ENCODE data around the gene PCDHGA9. TPM values are rescaled to one million over a fixed set of nuclear protein-coding genes. Genes with fewer than 3 reads are reported as not detected.

The PCDHGA9 gene
- total RNA-seq, 1 donor from 2014 or later, result 0.85 TPM

GRCh38 chr5:141430332-141431113, 27.9 kb downstream of the PCDHGA9 start, which contains the start of gene PCDHGA12:
PCDHGA12 (plus strand) TSS chr5:141430507; CDS start chr5:141430760, 253 bp downstream.

Other genes with a start within 250 kb of the PCDHGA9 start
- under 0.01 TPM in 1 of 2 replicates, not detected in the other for gene PCDHB7, start 230.1 kb upstream of the PCDHGA9 start, total RNA-seq
- under 0.01 TPM in 2 replicates for gene PCDHB8, start 225.0 kb upstream of the PCDHGA9 start, total RNA-seq
- under 0.01 TPM in 1 of 2 replicates, not detected in the other for gene PCDHB16, start 220.4 kb upstream of the PCDHGA9 start, total RNA-seq
- gene PCDHB9, start 215.6 kb upstream of the PCDHGA9 start, total RNA-seq, result under 0.01 TPM in 1 of 2 replicates, not detected in the other
- under 0.01 and 0.21 TPM in 2 replicates for gene PCDHB10, start 210.4 kb upstream of the PCDHGA9 start, total RNA-seq
- gene PCDHB11, start 203.2 kb upstream of the PCDHGA9 start, total RNA-seq, result 0.24 and 0.43 TPM in 2 replicates
- gene PCDHB12, start 194.1 kb upstream of the PCDHGA9 start, total RNA-seq, result under 0.01 TPM in 1 of 2 replicates, not detected in the other
- 0.24 TPM in 1 of 2 replicates, not detected in the other for gene PCDHB13, start 188.9 kb upstream of the PCDHGA9 start, total RNA-seq
- 0.24 and 0.43 TPM in 2 replicates for gene PCDHB14, start 179.4 kb upstream of the PCDHGA9 start, total RNA-seq
- 0.21 and 0.24 TPM in 2 replicates for gene PCDHB15, start 157.4 kb upstream of the PCDHGA9 start, total RNA-seq
- not detected in 2 replicates for gene SLC25A2, start 98.7 kb upstream of the PCDHGA9 start, total RNA-seq
- 30.1 and 32.8 TPM in 2 replicates for gene TAF7, start 82.0 kb upstream of the PCDHGA9 start, total RNA-seq
- gene PCDHGA1, start 72.3 kb upstream of the PCDHGA9 start, total RNA-seq, result under 0.01 TPM in 1 of 2 replicates, not detected in the other
- gene PCDHGA2, start 64.0 kb upstream of the PCDHGA9 start, total RNA-seq, result 0.21 and 0.48 TPM in 2 replicates
- under 0.01 and 0.21 TPM in 2 replicates for gene PCDHGA3, start 58.9 kb upstream of the PCDHGA9 start, total RNA-seq
- gene PCDHGB1, start 52.7 kb upstream of the PCDHGA9 start, total RNA-seq, result 0.21 and 0.24 TPM in 2 replicates
- 0.24 TPM in 1 of 2 replicates, not detected in the other for gene PCDHGA4, start 47.8 kb upstream of the PCDHGA9 start, total RNA-seq
- gene PCDHGB2, start 42.8 kb upstream of the PCDHGA9 start, total RNA-seq, result under 0.01 TPM in 1 of 2 replicates, not detected in the other
- 0.24 TPM in 1 of 2 replicates, not detected in the other for gene PCDHGA5, start 38.6 kb upstream of the PCDHGA9 start, total RNA-seq
- gene PCDHGB3, start 32.5 kb upstream of the PCDHGA9 start, total RNA-seq, result 0.24 and 0.43 TPM in 2 replicates
- gene PCDHGA6, start 28.9 kb upstream of the PCDHGA9 start, total RNA-seq, result under 0.01 and 0.24 TPM in 2 replicates
- gene PCDHGA7, start 20.0 kb upstream of the PCDHGA9 start, total RNA-seq, result 0.21 and 0.24 TPM in 2 replicates
- gene PCDHGB4, start 15.1 kb upstream of the PCDHGA9 start, total RNA-seq, result 0.64 and 5.3 TPM in 2 replicates
- gene PCDHGA8, start 10.1 kb upstream of the PCDHGA9 start, total RNA-seq, result 0.21 and 0.48 TPM in 2 replicates
- 2.6 and 4.6 TPM in 2 replicates for gene PCDHGB5, start 4.8 kb upstream of the PCDHGA9 start, total RNA-seq
- 0.48 and 0.64 TPM in 2 replicates for gene PCDHGB6, start 5.2 kb downstream of the PCDHGA9 start, total RNA-seq
- 2.2 and 4.3 TPM in 2 replicates for gene PCDHGA10, start 10.2 kb downstream of the PCDHGA9 start, total RNA-seq
- 1.1 and 3.4 TPM in 2 replicates for gene PCDHGB7, start 14.9 kb downstream of the PCDHGA9 start, total RNA-seq
- 2.2 and 2.6 TPM in 2 replicates for gene PCDHGA11, start 18.3 kb downstream of the PCDHGA9 start, total RNA-seq
- 1.7 and 3.9 TPM in 2 replicates for gene PCDHGA12, start 27.7 kb downstream of the PCDHGA9 start, total RNA-seq
- gene PCDHGC3, start 73.2 kb downstream of the PCDHGA9 start, total RNA-seq, result 20.0 and 20.2 TPM in 2 replicates
- under 0.01 and 0.48 TPM in 2 replicates for gene PCDHGC4, start 82.3 kb downstream of the PCDHGA9 start, total RNA-seq
- gene PCDHGC5, start 86.3 kb downstream of the PCDHGA9 start, total RNA-seq, result 0.21 and 1.2 TPM in 2 replicates
- gene DIAPH1, start 216.2 kb downstream of the PCDHGA9 start, total RNA-seq, result 66.9 and 83.6 TPM in 2 replicates
- gene HDAC3, start 234.1 kb downstream of the PCDHGA9 start, total RNA-seq, result 60.5 and 63.4 TPM in 2 replicates
- 4.3 and 12.3 TPM in 2 replicates for gene RELL2, start 234.2 kb downstream of the PCDHGA9 start, total RNA-seq
- 10.0 and 24.8 TPM in 2 replicates for gene FCHSD1, start 248.6 kb downstream of the PCDHGA9 start, total RNA-seq